ENCODE results near the gene ZNFX1.

- TF ChIP-seq CTCF (IDR thresholded peaks at IDR 0.05) (no peak), POLR2AphosphoS5 (IDR thresholded peaks at IDR 0.05; ENCODE audit: insufficient read depth in 1 of 2, low read depth in 1 of 2) (no peak)
These were observed 47.2 kb downstream of the ZNFX1 start for GRCh38 chr20:49230561-49231133.

Measured in vagina (tissue), 2 donors.